Kidney tubule cell (primary cell): ENCODE measurements around the gene INF2.
A peak's percentile ranks its signal among the peaks of the same experiment; 100 is the strongest.
"Not testable (repeated sequence)": the region's sequence is repeated elsewhere in the genome, so short reads cannot be mapped to it uniquely, and the experiment has no call there.

Experiments
- DNase-seq: peaks from one replicate; pipeline ENCODE4 v3.0.0-alpha.2; 2018; ENCODE audit warnings: low spot score

The INF2 gene

GRCh38 chr14:104721505-104722431 is 32.4 kb downstream of the INF2 start:
- no peak for DNase-seq

GRCh38 chr14:104722938-104723650 is 33.7 kb downstream of the INF2 start:
- DNase-seq = no peak

GRCh38 chr14:104723651-104724406 is 34.4 kb downstream of the INF2 start, which contains the start of gene ADSS1:
Gene ADSS1, plus strand, starts transcription at chr14:104724229. Its CDS starts 42 bp downstream, at chr14:104724271.
- DNase-seq = peak; percentile 56

GRCh38 chr14:104724407-104724980 is 35.1 kb downstream of the INF2 start:
- DNase-seq = peak; percentile 44

- peak; percentile 50 for DNase-seq
Observed at GRCh38 chr14:104724981-104725771, 35.8 kb downstream of the INF2 start.

GRCh38 chr14:104725772-104726548 is 36.5 kb downstream of the INF2 start:
- DNase-seq = no peak

- DNase-seq = no peak
Observed at GRCh38 chr14:104726600-104727451, 37.4 kb downstream of the INF2 start.

- no peak for DNase-seq
Observed at GRCh38 chr14:104728631-104729030, 39.2 kb downstream of the INF2 start.

- not testable (repeated sequence) for DNase-seq
Observed at GRCh38 chr14:104729176-104729834, 39.9 kb downstream of the INF2 start.

GRCh38 chr14:104729835-104730181 is 40.4 kb downstream of the INF2 start:
- DNase-seq = no peak

- DNase-seq = no peak
Observed at GRCh38 chr14:104730487-104730886, 41.1 kb downstream of the INF2 start.

GRCh38 chr14:104731320-104732294 is 42.2 kb downstream of the INF2 start:
- peak; percentile 46 for DNase-seq

GRCh38 chr14:104732355-104732804 is 43.0 kb downstream of the INF2 start:
- DNase-seq = peak; percentile 76

GRCh38 chr14:104732931-104733681 is 43.7 kb downstream of the INF2 start:
- peak; percentile 49 for DNase-seq

GRCh38 chr14:104734051-104734587 is 44.7 kb downstream of the INF2 start:
- no peak for DNase-seq

- no peak for DNase-seq
Observed at GRCh38 chr14:104734601-104734990, 45.2 kb downstream of the INF2 start.
